ENCODE results near the gene GGT1. TPM values are rescaled to one million over a fixed set of nuclear protein-coding genes. Genes with fewer than 3 reads are reported as not detected.
"Not testable (repeated sequence)": the region's sequence is repeated elsewhere in the genome, so short reads cannot be mapped to it uniquely, and the experiment has no call there.

Gene GGT1
- total RNA-seq = 10 to 100 TPM; 31.8 to 69.7 TPM
- 100 to 1,000 TPM in 1 of 2 donors, 10 to 100 TPM in 1; 36.1 to 162 TPM for polyA plus RNA-seq
- long read RNA-seq, donor 1, partial matches to known transcripts = 18 of 19 reads
- long read RNA-seq, donor 1, other reads (novel, unspliced or antisense) = 0 of 19 reads
- long read RNA-seq, donor 2 = 0 reads
- long read RNA-seq, donor 3, partial matches to known transcripts = 0 of 2 reads
- long read RNA-seq, donor 3, other reads (novel, unspliced or antisense) = 0 of 2 reads
- long read RNA-seq, donor 4, partial matches to known transcripts = 0 of 1 reads
- long read RNA-seq, donor 4, other reads (novel, unspliced or antisense) = 0 of 1 reads
- long read RNA-seq, donor 5 = 0 reads

GRCh38 chr22:24602847-24603769 is at the start of gene GGT1:
Gene GGT1, plus strand, starts transcription at chr22:24603193. Its CDS starts 7,889 bp downstream, at chr22:24611082.
- WGBS, 2 donors = 60 to 63% methylated on average over 19 to 22 of the region's 22 CpGs
- H3K9ac ChIP-seq (ENCODE audit: insufficient read depth in 1 of 2, low read length in 2 of 2); DNase-seq; H3K36me3 ChIP-seq (ENCODE audit: control insufficient read depth in 4 of 4, insufficient read depth in 4 of 4, low read length in 4 of 4); H3K27me3 ChIP-seq (ENCODE audit: control insufficient read depth in 3 of 3, insufficient read depth in 3 of 3, low read length in 2 of 3); H3K4me3 ChIP-seq; H3K9me3 ChIP-seq (ENCODE audit: control insufficient read depth in 4 of 4, insufficient read depth in 3 of 4, low read length in 3 of 4): not testable (repeated sequence)
- ATAC-seq (ENCODE audit: insufficient read depth, low FRiP score) = peak; percentile 10
- Histone ChIP-seq H3K4me1 (ENCODE audit: control insufficient read depth in 5 of 5, insufficient read depth in 5 of 5, low read length in 5 of 5) (peaks cover 0 to 10% (median 0%) of the 10 kb centered on the region in 5 donors), H3K27ac (ENCODE audit: low read depth in 1 of 2, low read length in 1 of 2) (peak within 1 kb of the TSS in 1 of 2 donors; percentile 62)

- no peaks in the 10 kb centered on the region for H3K9me3 ChIP-seq (ENCODE audit: control insufficient read depth in 4 of 4, insufficient read depth in 3 of 4, low read length in 3 of 4)
- DNase-seq = no peak
- H3K4me3 ChIP-seq = peak overlapping the region; percentile 88
- H3K27me3 ChIP-seq (ENCODE audit: control insufficient read depth in 3 of 3, insufficient read depth in 3 of 3, low read length in 2 of 3) = no peaks in the 10 kb centered on the region
- H3K27ac ChIP-seq (ENCODE audit: low read depth in 1 of 2, low read length in 1 of 2) = peak overlapping the region; percentile 96 to 97
- 35 to 62% methylated on average over 12 of the region's 12 CpGs for WGBS, 2 donors
- no peak for ATAC-seq (ENCODE audit: insufficient read depth, low FRiP score)
- peaks cover 8 to 24% (median 19%) of the 10 kb centered on the region in 5 donors for H3K4me1 ChIP-seq (ENCODE audit: control insufficient read depth in 5 of 5, insufficient read depth in 5 of 5, low read length in 5 of 5)
- no peak for TF ChIP-seq CTCF (IDR thresholded peaks at IDR 0.05; ENCODE audit: control extremely low read depth, extremely low read depth)
- peaks cover 0 to 26% (median 23%) of the 10 kb centered on the region in 4 donors for H3K36me3 ChIP-seq (ENCODE audit: control insufficient read depth in 4 of 4, insufficient read depth in 4 of 4, low read length in 4 of 4)
- peak overlapping the region; percentile 58 to 76 for H3K9ac ChIP-seq (ENCODE audit: insufficient read depth in 1 of 2, low read length in 2 of 2)
Observed at GRCh38 chr22:24553597-24554312, 49.2 kb upstream of the GGT1 start.

GRCh38 chr22:24554313-24555164 is 48.5 kb upstream of the GGT1 start, which contains the start of gene GUCD1:
Gene GUCD1, minus strand, starts transcription at chr22:24555138. Its CDS starts 147 bp downstream, at chr22:24554991.
- Histone ChIP-seq H3K4me1 (ENCODE audit: control insufficient read depth in 5 of 5, insufficient read depth in 5 of 5, low read length in 5 of 5) (peaks cover 9 to 24% (median 19%) of the 10 kb centered on the region in 5 donors), H3K36me3 (ENCODE audit: control insufficient read depth in 4 of 4, insufficient read depth in 4 of 4, low read length in 4 of 4) (peaks cover 0 to 31% (median 28%) of the 10 kb centered on the region in 4 donors), H3K9ac (ENCODE audit: insufficient read depth in 1 of 2, low read length in 2 of 2) (peak within 1 kb of the TSS; percentile 76 to 84), H3K4me3 (peak within 1 kb of the TSS; percentile 97), H3K27me3 (ENCODE audit: control insufficient read depth in 3 of 3, insufficient read depth in 3 of 3, low read length in 2 of 3) (no peaks in the 10 kb centered on the region), H3K27ac (ENCODE audit: low read depth in 1 of 2, low read length in 1 of 2) (peak within 1 kb of the TSS; percentile 97 to 99), H3K9me3 (ENCODE audit: control insufficient read depth in 4 of 4, insufficient read depth in 3 of 4, low read length in 3 of 4) (no peaks in the 10 kb centered on the region)
- TF ChIP-seq CTCF (IDR thresholded peaks at IDR 0.05; ENCODE audit: control extremely low read depth, extremely low read depth) = no peak
- no peak for ATAC-seq (ENCODE audit: insufficient read depth, low FRiP score)
- peak; percentile 59 to 61 (median 60) for DNase-seq
- WGBS, 2 donors = 0% methylated on average over 52 to 64 of the region's 64 CpGs
